WI38 (cell line): ENCODE data around the gene C5AR1.

ENCODE experiments used
- H3K4me3 ChIP-seq: 2 replicates; pipeline ENCODE4 v1.5.1; 2011; ENCODE audit warnings: low read depth, mild to moderate bottlenecking, control low read depth, low read length
- CTCF ChIP-seq: IDR thresholded peaks from 2 replicates; pipeline ENCODE4 v1.5.1; 2012; ENCODE audit warnings: low read depth, mild to moderate bottlenecking, control low read depth, low read length

The C5AR1 gene

GRCh38 chr19:47302249-47302648, 7.4 kb upstream of the C5AR1 start:
- H3K4me3 ChIP-seq: no peak overlapping the region
- TF ChIP-seq CTCF: no peak

- TF ChIP-seq CTCF: no peak
- no peak overlapping the region for H3K4me3 ChIP-seq
These were observed 5.7 kb upstream of the C5AR1 start for GRCh38 chr19:47303966-47304365.

GRCh38 chr19:47305309-47305751, 4.3 kb upstream of the C5AR1 start:
- H3K4me3 ChIP-seq: peak overlapping the region; percentile 38
- TF ChIP-seq CTCF: peak; percentile 94

- TF ChIP-seq CTCF: no peak
- no peak overlapping the region for H3K4me3 ChIP-seq
These were observed 3.4 kb upstream of the C5AR1 start for GRCh38 chr19:47306303-47306702.

- no peak overlapping the region for H3K4me3 ChIP-seq
- no peak for TF ChIP-seq CTCF
These were observed 623 bp upstream of the C5AR1 start for GRCh38 chr19:47309038-47309437.

- TF ChIP-seq CTCF: no peak
- H3K4me3 ChIP-seq: no peak overlapping the region
These were observed 662 bp downstream of the C5AR1 start for GRCh38 chr19:47310323-47310722.

GRCh38 chr19:47310819-47311218, 1.2 kb downstream of the C5AR1 start:
- TF ChIP-seq CTCF: no peak
- H3K4me3 ChIP-seq: no peak overlapping the region
